Lower leg skin (tissue), 4 donors: ENCODE measurements around the gene CNPY1. TPM values are rescaled to one million over a fixed set of nuclear protein-coding genes. Genes with fewer than 3 reads are reported as not detected.
"Not testable (repeated sequence)": the region's sequence is repeated elsewhere in the genome, so short reads cannot be mapped to it uniquely, and the experiment has no call there.

Source experiments
- DNase-seq, 2 donors: peaks; one replicate each; pipeline ENCODE4 v3.0.0-alpha.2; 2019; ENCODE audit warnings: low spot score in 2 of 2
- H3K4me3 ChIP-seq: fragments of 200-600 bp; sonication (generic); 2 replicates; pipeline ENCODE4 v1.5.1; 2017; ENCODE audit warnings: mild to moderate bottlenecking, low read depth; ENCODE audit not compliant: poor library complexity, severe bottlenecking
- POLR2A ChIP-seq, 2 donors: fragments of 450-650 bp; IDR thresholded peaks; one replicate each; pipeline ENCODE4 v1.6.1; 2016 to 2017; ENCODE audit warnings: antibody characterized with exemption in 2 of 2, mild to moderate bottlenecking in 1 of 2, moderate library complexity in 1 of 2
- WGBS, 2 donors: methylation state at CpG; one replicate each; pipeline ENCODE4 v1.1.5; 2018; 5-methylcytosine and 5-hydroxymethylcytosine counted together
- intact Hi-C: fragments of 100-400 bp; cut with DNase I; formaldehyde crosslinking; loops from one replicate; pipeline ENCODE4 v1.15.0; 2023; ENCODE audit warnings: low total_unique reads
- total RNA-seq, 4 donors: library from RNA; depleted of rRNA; stranded (reverse); fragments of >200 nt; gene quantifications; one replicate each; pipeline ENCODE4 v1.1.0, GENCODE V29; 2016
- TF ChIP-seq, protein P1 (sequence below), 3 donors: fragments of 450-650 bp; IDR thresholded peaks; one replicate each; pipeline ENCODE4 v1.5.1; 2016; ENCODE audit warnings: antibody characterized with exemption in 3 of 3, mild to moderate bottlenecking in 3 of 3, moderate library complexity in 2 of 3

CNPY1 gene
- total RNA-seq, 4 donors from 2014 or later, result not detected

DNA sequence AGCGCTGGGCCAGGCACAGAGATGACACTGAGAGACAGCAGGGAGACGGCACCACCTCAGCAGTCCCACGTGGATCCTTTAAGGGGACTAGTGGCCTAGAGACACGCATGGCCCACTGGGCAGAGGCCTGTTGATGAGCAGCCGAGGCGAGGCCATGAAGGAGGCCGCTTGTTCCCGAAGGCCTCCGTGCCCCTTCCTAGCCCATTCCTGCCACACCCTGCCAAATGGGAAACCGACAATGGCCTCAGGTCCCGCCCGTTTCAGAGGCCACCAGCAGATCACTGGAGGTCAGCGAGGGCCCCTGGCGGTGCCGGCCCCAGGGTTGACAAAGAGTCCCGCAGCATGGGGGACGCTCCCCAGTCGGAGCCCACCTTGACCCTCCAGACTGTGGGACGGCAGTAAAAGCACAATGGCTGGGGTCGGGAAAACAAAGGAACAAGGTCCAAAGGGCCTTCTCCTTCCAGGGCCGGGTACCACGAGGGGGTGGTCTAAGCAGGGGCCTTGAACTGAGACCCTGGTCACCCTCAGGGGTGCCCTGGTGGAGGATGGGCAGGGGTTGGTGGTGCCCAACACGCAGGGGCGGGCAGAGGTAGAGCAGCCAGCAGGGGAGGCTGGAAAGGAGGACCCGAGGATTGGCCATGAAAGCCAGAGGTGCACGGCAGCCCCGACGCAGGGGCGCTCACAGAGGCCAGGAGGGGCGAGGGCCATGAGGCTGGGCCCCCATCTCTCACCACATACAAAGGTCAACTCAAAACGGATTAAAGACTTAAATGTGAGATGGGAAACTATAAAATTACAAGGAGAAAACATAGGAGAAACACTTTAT, 19.9 kb upstream of the CNPY1 start:
- TF ChIP-seq, protein P1, sequence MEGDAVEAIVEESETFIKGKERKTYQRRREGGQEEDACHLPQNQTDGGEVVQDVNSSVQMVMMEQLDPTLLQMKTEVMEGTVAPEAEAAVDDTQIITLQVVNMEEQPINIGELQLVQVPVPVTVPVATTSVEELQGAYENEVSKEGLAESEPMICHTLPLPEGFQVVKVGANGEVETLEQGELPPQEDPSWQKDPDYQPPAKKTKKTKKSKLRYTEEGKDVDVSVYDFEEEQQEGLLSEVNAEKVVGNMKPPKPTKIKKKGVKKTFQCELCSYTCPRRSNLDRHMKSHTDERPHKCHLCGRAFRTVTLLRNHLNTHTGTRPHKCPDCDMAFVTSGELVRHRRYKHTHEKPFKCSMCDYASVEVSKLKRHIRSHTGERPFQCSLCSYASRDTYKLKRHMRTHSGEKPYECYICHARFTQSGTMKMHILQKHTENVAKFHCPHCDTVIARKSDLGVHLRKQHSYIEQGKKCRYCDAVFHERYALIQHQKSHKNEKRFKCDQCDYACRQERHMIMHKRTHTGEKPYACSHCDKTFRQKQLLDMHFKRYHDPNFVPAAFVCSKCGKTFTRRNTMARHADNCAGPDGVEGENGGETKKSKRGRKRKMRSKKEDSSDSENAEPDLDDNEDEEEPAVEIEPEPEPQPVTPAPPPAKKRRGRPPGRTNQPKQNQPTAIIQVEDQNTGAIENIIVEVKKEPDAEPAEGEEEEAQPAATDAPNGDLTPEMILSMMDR (IDR thresholded peaks at IDR 0.05), result no peak
- no peak for TF ChIP-seq POLR2A (IDR thresholded peaks at IDR 0.05)
- intact Hi-C loops, result no loop called here
- no peak overlapping the region for H3K4me3 ChIP-seq
- WGBS, 2 donors, result 89 to 95% methylated on average over 30 to 31 of the region's 31 CpGs
- no peak for DNase-seq

DNA sequence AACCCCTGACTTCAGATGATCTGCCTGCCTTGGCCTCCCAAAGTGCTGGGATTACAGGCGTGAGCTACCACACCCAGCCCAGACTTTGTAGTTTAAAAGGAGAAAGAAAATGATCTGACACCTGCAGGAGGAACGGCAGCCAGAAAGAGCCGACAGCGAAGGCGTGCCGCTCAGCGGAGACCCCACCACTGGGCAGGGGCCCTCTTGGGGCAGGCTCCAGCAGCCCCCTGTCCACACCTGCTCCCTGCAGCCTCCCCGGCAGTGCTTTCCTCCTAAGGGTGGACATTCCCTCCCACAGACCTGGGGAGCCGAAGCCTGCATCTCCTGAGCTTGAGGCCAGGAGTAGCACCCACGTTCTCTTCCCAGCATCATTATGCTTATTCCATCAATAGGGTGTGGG, 19.2 kb upstream of the CNPY1 start:
- intact Hi-C loops, result no loop called here

DNA sequence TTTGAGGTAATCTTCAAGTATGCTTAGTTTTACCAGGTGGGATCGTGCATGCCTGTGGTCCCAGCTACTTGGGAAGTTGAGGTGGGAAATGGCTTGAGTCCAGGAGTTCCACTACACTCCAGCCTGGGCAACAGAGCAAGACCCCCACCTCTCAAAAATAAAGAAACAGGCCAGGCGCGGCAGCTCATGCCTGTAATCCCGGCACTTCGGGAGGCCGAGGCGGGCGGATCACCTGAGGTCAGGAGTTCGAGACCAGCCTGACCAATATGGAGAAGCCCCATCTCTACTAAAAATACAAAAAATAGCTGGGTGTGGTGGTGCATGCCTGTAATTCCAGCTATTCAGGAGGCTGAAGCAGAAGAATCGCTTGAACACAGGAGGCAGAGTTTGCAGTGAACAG, 16.6 kb upstream of the CNPY1 start:
- H3K4me3 ChIP-seq, intact Hi-C loops, DNase-seq: not testable (repeated sequence)
- 91 to 93% methylated on average over 10 of the region's 10 CpGs for WGBS, 2 donors

More for the DNA sequence above, 19.2 kb upstream of the CNPY1 start:
- no peak for DNase-seq
- H3K4me3 ChIP-seq, result no peak overlapping the region
- TF ChIP-seq, protein P1 (IDR thresholded peaks at IDR 0.05), result no peak
- no peak for TF ChIP-seq POLR2A (IDR thresholded peaks at IDR 0.05)
- WGBS, 2 donors, result 69 to 82% methylated on average over 9 to 10 of the region's 10 CpGs

DNA sequence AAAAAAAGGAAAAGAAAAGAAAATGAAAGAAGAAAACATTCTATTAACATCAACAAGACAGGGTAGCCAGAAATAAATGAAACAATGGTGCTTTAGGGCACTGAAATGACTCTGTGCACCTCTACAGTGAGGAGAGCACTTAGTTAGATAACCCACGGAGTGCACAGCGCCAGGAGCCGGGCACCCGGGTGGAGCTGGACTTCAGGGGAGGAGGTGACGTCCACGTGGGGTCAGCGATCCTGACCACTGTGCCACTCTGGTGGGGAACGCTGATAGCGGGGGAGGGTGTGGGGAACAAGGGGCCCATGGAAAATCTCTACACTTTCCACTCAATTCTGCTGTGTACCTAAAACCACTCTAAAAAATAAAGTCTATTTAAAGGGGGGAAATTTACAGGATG, 15.7 kb upstream of the CNPY1 start:
- no peak overlapping the region for H3K4me3 ChIP-seq
- intact Hi-C loops, result no loop called here
- DNase-seq, result no peak
- no peak for TF ChIP-seq POLR2A (IDR thresholded peaks at IDR 0.05)
- TF ChIP-seq, protein P1 (IDR thresholded peaks at IDR 0.05), result no peak
- WGBS, 2 donors, result 84 to 85% methylated on average over 9 of the region's 9 CpGs

DNA sequence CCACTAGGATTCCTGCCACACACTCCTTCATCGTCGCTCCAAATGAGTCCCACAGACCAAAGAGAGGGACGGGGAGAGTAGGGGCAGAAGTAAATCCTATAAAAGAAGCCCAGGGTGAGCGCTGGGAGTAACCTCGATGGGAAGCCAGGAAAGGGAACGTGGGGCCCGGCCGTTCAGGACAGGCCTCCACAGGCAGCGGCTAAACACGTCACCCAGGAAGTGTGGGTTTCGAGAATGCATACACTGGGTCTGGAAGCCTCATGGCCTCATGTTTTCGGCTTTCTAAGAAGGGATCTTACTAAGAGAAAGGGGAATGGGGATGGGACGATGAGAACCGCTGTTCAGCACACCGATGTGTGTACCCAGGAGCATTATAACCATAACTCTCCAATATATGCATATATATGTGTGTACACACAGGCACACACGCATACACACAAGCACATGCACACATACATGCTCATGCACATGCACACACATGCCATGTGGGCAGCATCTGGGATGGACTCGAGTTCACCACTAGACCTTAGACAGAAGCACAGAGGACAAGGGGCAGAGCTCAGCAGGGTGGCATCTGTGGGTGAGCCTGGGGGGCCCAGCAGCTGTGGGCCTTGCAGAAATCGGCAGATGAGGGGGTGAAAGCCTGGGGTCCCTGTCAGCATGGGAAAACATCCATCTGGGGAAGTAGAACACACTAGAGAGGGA, 14.8 kb upstream of the CNPY1 start:
- no peak for DNase-seq
- intact Hi-C loops, result no loop called here
- WGBS, 2 donors, result 72 to 75% methylated on average over 18 of the region's 18 CpGs

More for the DNA sequence above, 14.8 kb upstream of the CNPY1 start:
- TF ChIP-seq POLR2A (IDR thresholded peaks at IDR 0.05), result no peak
- TF ChIP-seq, protein P1 (IDR thresholded peaks at IDR 0.05), result no peak
- no peak overlapping the region for H3K4me3 ChIP-seq
